Fibroblast of skin of abdomen (primary cell): ENCODE measurements around the gene NOC3L.

Experiments used
- DNase-seq: peaks from one replicate; pipeline ENCODE4 v3.0.0-alpha.2; 2013

NOC3L gene

DNA sequence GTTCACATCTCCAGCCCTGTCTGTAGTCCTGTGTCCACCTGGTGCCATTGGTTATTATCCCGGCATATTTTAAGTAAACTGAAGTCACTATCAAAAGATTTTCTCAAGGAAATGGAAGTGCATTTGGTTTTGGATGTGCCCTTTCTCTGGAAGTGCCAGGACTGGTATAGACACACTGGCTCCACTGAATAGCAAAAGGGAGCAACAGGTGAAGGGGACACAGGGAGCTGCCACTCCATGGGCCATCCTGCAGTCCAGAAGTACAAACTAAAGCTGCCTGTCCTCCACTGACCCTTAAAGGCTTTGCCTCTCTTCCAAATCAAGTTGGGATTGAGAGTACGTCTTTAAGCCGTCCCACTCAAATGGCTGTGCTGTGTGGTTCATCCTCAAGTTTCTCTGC lies 62.7 kb downstream of the NOC3L start:
- DNase-seq = no peak

DNA sequence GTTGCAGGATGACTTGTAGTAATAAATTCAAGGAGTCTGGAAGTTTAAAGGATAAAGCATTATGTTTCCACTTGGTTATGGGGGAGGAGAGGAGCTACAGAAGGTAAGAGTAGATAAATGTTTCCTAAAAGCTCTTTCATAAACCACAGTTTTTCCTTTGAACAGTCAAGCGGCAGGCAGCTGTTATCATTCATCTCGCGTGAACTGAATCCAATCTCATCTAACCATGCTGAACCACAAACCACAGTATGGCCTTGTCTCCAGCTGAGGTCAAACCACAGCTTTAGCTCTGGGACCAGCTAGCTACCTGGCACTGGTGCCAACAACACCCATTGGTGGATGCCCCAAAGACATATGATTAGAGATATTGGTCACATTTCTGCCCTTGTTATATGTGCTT lies 63.3 kb downstream of the NOC3L start:
- DNase-seq = peak; percentile 59

DNA sequence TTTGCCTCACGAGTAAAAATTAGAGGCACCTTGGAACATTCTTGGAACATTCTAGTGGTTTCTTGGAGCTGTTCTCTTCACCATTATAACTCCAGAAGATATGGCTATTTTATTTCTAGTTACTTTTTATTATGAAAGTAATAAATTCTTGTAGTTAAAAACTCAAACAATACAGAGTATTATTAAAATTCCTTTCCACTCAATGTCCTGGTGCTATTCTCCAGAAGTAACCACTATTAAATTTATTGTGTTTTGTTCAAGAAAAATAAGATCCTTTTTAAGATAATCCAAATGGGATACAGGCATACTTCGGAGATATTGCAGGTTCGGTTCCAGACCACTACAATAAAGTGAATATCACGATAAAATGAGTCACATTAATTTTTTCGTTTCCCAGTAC lies 68.6 kb downstream of the NOC3L start:
- no peak for DNase-seq

DNA sequence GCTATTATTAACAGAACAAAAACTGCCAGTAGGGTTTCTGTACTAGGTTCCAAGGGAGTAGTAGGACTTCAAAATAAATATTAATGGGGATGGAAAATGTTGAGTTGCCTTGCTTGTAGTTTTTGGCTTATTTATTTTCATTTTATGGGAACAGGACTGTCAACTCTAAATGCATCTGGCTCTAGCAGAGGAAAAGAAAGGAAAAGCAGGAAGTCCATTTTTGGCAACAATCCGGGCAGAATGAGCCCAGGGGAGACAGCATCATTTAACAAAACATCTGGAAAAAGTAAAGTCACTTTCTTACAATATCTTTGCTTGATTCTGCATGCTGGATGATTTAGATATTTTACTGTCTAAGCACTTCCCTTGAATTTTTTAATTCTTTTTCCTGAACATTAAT lies 69.4 kb downstream of the NOC3L start:
- DNase-seq = peak; percentile 41

DNA sequence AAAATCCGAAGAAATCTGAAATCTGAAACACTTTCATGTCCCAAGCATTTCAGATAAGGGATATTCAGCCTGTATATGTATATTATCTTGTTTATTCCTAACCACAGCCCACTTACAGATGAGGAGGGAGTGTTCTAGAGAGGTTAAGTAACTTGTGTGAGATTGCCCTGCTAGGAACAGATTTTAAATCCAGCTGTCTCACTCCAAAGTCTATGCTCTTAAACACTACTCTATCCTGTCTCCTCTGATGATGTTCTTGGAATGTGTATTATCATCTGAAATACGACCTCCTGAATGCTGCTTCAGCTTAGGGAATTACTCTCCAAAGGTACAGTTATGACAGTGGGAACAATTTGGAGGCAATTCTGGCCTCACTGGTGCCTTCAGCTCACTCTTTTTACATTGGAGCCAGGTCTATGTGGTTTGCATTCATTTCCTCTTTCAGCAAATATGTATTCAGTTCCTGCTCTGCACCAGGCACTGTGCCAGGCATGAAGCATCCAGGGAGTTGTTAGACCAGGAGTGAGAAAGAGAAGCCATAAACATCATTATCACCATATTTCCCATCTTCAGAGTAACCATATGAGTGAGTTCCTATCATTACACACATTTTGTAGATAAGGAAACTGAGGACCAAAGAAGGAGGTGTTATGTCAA lies 70.2 kb downstream of the NOC3L start:
- peak; percentile 81 for DNase-seq

DNA sequence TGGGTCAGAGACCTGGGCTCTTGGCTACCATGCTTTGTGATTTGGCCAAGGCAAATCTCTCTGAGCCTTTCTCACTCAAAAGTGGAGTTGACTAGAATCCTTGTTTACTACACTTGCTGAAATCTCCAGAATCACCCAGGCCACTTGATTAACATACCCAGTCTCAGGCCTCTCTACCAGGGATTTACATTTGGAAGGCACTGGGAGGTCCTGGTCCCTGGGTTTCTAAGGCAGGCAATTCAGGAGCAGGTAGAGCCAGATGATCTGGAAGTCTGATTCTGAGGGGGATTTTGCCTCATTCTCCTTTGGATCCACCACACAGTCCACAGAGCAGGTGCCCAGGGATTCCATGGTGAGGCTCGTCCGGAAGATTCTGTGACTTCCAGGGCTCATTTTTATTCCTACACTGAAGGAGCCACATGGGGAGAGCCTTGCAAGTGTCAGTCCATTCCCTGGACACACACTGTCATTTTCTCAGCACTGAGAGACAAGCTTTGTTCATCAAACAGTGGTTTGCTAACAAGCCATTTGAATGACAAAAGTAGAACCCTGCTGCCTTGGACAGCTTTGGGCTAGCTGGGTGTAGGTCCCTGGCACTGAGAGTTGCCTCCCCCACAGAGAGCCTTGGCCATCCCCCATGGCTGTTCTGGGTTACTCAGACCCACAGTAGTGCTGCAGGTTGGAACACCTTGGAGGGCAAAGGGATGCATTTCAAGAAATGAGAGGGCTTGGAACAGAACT lies 74.2 kb downstream of the NOC3L start:
- no peak for DNase-seq

DNA sequence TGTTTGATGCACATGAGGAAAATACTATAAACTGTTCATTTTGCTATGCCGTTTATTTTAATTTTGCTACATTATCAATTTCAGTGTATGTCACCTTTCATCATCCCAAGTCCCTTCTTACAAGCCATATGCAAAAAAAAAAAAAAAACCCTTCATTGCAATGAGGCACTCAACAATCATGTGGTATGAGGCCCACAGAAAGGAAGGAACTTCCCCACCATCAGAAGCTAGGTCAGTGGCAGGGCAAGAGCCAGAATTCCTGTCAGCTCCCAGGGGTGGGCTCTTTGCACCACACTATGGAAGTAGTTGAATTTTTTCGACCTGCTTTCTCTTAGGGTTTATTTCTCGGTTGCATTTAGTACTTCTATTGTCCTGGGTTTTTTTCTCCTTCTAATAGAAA lies 75.4 kb downstream of the NOC3L start:
- DNase-seq = peak; percentile 57

DNA sequence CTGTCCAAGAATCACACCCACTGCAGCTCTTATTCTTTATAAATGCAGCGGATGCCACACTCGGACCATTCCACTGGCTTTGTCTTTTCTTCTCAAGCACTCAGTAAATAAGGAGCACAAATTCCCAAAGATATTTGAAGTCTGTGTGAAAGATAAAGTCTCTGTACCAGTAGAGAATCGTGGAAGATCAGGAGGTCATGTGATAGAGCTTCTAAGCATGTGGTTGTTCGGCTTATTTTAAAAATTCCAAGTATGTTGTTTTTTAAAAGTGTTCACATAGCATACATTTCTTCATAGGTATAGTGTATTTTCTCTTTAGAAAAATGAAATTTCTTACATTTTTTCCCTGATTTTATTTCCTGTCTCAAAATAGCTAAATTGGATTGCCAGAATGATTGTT lies 75.8 kb downstream of the NOC3L start:
- DNase-seq = peak; percentile 55

DNA sequence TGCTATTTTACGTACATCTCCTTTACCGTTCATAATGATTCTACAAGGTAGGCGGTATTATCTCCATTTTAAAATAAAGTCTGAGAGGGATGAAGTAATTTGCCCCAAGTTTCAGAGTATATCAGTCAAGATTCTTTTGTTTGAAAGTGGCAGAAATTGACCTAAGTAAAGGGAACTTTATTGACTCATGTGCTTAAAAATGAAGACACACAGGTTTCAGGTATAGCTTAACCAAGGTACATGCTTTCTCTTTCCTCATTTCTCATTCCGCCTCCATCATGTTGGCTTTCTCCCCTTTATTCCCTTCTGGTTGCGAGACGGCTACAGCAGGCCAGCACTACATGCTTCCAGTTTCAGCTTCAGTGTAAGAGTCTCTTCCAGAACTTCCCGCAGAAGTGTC lies 77.5 kb downstream of the NOC3L start:
- no peak for DNase-seq
